ENCODE measurements around the gene HDAC7. TPM values are rescaled to one million over a fixed set of nuclear protein-coding genes. Genes with fewer than 3 reads are reported as not detected.
A peak's percentile ranks its signal among the peaks of the same experiment; 100 is the strongest.

HDAC7 gene
- total RNA-seq, 1 experiment from 2014 or later, result 71.2 TPM

DNA sequence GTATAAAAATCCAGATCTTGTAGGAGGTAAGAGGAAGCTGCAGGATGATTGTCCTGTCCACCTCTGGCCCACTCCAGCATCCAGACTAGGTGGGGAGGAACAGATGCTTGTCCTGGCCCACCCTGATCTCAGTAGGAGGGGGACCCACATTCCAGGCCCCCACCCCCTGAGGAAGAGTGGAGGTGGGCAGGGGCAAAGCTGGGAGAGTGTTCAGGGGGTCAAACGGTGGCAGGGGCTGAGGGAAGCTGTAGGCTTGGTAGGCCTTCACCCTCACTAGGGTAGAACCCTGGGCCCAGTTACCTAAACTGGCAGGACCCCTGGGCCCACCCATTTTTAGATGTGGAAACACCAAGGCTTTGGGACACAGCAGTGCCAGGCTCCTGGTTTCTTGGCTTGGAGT, 42.6 kb downstream of the HDAC7 start:
- peak overlapping the region; percentile 71 for H3K27ac Mint-ChIP-seq (ENCODE audit: unreplicated experiment)
- no peaks in the 10 kb centered on the region; the same call in 1 of the 2 replicates for H3K36me3 ChIP-seq (ENCODE audit: control insufficient read depth, insufficient read depth, low read length)

DNA sequence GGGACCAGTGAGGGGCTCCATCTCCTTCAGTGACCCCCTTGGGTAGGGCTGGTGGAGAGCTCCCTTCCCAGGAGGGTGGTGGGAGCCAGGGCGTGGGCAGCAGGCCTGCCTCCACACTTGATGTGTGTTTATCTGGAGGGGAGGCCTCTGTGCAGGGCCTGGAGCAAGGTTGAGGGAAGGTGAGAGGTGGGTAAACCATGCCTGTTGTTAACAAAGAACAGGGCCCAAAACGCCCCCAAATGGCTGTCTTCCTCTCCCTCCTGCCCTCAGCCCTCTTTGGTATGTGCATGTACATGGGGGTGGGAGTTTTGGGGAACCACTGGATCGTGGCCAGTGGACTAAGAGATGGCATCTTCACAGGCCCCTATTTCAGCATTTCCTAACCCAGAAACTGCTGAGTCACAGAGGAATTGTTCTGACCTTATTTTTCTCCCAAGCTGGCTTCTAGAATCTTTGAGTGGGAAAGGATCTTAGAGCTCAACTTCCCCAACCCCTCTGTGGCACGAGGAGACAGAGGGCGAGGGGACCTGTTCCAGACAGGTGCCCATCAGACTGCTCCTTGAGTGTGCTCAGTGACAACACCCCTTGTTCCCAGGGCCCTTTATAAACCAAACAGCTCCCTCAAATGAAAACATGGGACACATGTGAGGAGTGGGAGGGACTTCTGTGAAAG, 43.1 kb downstream of the HDAC7 start:
- intact Hi-C loops (cut with micrococcal nuclease; ENCODE audit: unreplicated experiment), result no loop called here
- Histone ChIP-seq H3K9me3 (no peaks in the 10 kb centered on the region), H3K4me3 (ENCODE audit: low read depth, low read length) (no peak overlapping the region), H3K4me1 (peaks cover 14% of the 10 kb centered on the region), H3K36me3 (ENCODE audit: control insufficient read depth, insufficient read depth, low read length) (no peaks in the 10 kb centered on the region), H3K27me3 (replicated peaks; ENCODE audit: control insufficient read depth, insufficient read depth, low read length) (no peaks in the 10 kb centered on the region)
- TF ChIP-seq, protein P1, sequence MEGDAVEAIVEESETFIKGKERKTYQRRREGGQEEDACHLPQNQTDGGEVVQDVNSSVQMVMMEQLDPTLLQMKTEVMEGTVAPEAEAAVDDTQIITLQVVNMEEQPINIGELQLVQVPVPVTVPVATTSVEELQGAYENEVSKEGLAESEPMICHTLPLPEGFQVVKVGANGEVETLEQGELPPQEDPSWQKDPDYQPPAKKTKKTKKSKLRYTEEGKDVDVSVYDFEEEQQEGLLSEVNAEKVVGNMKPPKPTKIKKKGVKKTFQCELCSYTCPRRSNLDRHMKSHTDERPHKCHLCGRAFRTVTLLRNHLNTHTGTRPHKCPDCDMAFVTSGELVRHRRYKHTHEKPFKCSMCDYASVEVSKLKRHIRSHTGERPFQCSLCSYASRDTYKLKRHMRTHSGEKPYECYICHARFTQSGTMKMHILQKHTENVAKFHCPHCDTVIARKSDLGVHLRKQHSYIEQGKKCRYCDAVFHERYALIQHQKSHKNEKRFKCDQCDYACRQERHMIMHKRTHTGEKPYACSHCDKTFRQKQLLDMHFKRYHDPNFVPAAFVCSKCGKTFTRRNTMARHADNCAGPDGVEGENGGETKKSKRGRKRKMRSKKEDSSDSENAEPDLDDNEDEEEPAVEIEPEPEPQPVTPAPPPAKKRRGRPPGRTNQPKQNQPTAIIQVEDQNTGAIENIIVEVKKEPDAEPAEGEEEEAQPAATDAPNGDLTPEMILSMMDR (IDR thresholded peaks at IDR 0.05; ENCODE audit: insufficient read depth in 1 of 2, low read depth in 1 of 2, low read length in 1 of 2, severe bottlenecking in 1 of 2, unreplicated experiment in 1 of 2), result no peak
- DNase-seq, result no peak
- Mint-ChIP-seq H3K4me1 (ENCODE audit: low read depth, unreplicated experiment) (peaks cover 25% of the 10 kb centered on the region), H3K36me3 (ENCODE audit: insufficient read depth, unreplicated experiment) (peaks cover 43% of the 10 kb centered on the region), H3K4me3 (ENCODE audit: unreplicated experiment) (no peak overlapping the region), H3K27ac (ENCODE audit: unreplicated experiment) (peak overlapping the region; percentile 71), H3K27me3 (ENCODE audit: insufficient read depth, unreplicated experiment) (no peaks in the 10 kb centered on the region), H3K9me3 (ENCODE audit: unreplicated experiment) (no peaks in the 10 kb centered on the region)
- CTCF ChIA-PET, result interaction anchor here (0.7 to 12.0 kb wide), 10 partner anchors 17 to 62 kb away, joined by 3 to 171 read pairs (median 4); no protein-coding TSS in a partner anchor
- no TSS peak for BruUV-seq (replicated peaks)
- POLR2A ChIA-PET, result no interaction called here

More for the DNA sequence above, 42.6 kb downstream of the HDAC7 start:
- ChIA-PET POLR2A (interaction anchor here (0.6 kb wide), 1 partner anchor 696 kb away, joined by 3 read pairs; no protein-coding TSS in a partner anchor), CTCF (interaction anchor here (0.7 to 12.0 kb wide), 9 partner anchors 9 to 62 kb away, joined by 3 to 171 read pairs (median 4); no protein-coding TSS in a partner anchor)
- H3K4me3 Mint-ChIP-seq (ENCODE audit: unreplicated experiment), result no peak overlapping the region
- TF ChIP-seq, protein P1 (IDR thresholded peaks at IDR 0.05; ENCODE audit: insufficient read depth in 1 of 2, low read depth in 1 of 2, low read length in 1 of 2, severe bottlenecking in 1 of 2, unreplicated experiment in 1 of 2), result no peak
- H3K27me3 Mint-ChIP-seq (ENCODE audit: insufficient read depth, unreplicated experiment), result no peaks in the 10 kb centered on the region
- no TSS peak for BruUV-seq (replicated peaks)
- H3K36me3 Mint-ChIP-seq (ENCODE audit: insufficient read depth, unreplicated experiment), result peaks cover 49% of the 10 kb centered on the region
- intact Hi-C loops (cut with micrococcal nuclease; ENCODE audit: unreplicated experiment), result no loop called here
- Histone ChIP-seq H3K9me3 (no peaks in the 10 kb centered on the region), H3K4me3 (ENCODE audit: low read depth, low read length) (no peak overlapping the region), H3K27me3 (replicated peaks; ENCODE audit: control insufficient read depth, insufficient read depth, low read length) (no peaks in the 10 kb centered on the region), H3K4me1 (peaks cover 13% of the 10 kb centered on the region)
- H3K4me1 Mint-ChIP-seq (ENCODE audit: low read depth, unreplicated experiment), result peaks cover 25% of the 10 kb centered on the region
- no peak for DNase-seq
- H3K9me3 Mint-ChIP-seq (ENCODE audit: unreplicated experiment), result no peaks in the 10 kb centered on the region

DNA sequence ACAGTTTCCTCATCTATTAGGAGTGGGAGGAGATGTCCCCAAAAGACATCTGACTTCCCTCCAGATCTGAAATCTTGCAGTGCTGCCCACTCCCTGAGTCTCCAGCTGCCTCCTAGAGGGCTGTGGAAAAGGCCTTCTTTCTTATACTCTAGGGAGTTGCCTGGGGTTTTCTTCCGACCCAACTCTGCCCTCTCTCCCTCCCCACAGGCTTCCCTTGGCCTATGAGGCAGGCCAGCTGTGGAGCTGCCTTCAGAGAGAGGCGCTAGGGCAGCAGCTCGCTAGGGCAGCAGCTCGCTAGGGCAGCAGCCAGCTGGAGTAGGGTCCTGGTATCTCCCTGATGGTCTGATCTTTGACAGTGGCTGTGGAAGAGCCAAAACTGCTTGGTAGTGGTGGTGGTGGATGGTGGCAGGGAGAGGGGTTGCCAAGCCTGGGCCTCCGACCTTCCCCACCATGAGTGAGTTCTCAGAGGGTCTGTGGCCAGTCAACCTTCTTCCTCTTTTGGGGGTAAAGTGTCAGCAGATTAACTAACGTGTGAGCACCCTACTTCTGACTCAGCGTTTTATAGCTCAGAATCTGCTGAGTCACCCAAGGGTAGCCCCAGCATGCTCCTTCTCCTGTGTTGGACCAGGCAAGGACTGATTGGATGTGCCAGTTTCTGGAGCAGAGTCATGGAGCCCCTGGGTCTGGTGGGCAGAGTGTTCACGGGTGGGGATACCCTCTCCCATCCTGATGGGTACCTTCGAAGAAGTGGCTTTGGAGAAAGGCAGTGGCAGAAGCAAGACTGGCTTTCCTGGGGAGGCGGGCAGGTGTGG, 44.4 kb downstream of the HDAC7 start:
- intact Hi-C loops (cut with micrococcal nuclease; ENCODE audit: unreplicated experiment), result no loop called here
- DNase-seq, result no peak
- Mint-ChIP-seq H3K4me3 (ENCODE audit: unreplicated experiment) (no peak overlapping the region), H3K4me1 (ENCODE audit: low read depth, unreplicated experiment) (peaks cover 25% of the 10 kb centered on the region), H3K36me3 (ENCODE audit: insufficient read depth, unreplicated experiment) (peaks cover 33% of the 10 kb centered on the region), H3K27me3 (ENCODE audit: insufficient read depth, unreplicated experiment) (no peaks in the 10 kb centered on the region), H3K9me3 (ENCODE audit: unreplicated experiment) (no peaks in the 10 kb centered on the region), H3K27ac (ENCODE audit: unreplicated experiment) (peak overlapping the region; percentile 71)
- BruUV-seq (replicated peaks), result no TSS peak
- ChIA-PET POLR2A (interaction anchor here (0.5 kb wide), 1 partner anchor 45 kb away, joined by 5 read pairs; no protein-coding TSS in a partner anchor), CTCF (interaction anchor here (0.5 to 12.0 kb wide), 5 partner anchors 9 to 1077 kb away, joined by 3 to 171 read pairs (median 4); partner anchors contain the start of gene DDX23)
- Histone ChIP-seq H3K27me3 (replicated peaks; ENCODE audit: control insufficient read depth, insufficient read depth, low read length) (no peaks in the 10 kb centered on the region), H3K4me3 (ENCODE audit: low read depth, low read length) (no peak overlapping the region), H3K9me3 (no peaks in the 10 kb centered on the region), H3K36me3 (ENCODE audit: control insufficient read depth, insufficient read depth, low read length) (no peaks in the 10 kb centered on the region), H3K4me1 (peaks cover 16% of the 10 kb centered on the region)
- TF ChIP-seq, protein P1 (IDR thresholded peaks at IDR 0.05; ENCODE audit: insufficient read depth in 1 of 2, low read depth in 1 of 2, low read length in 1 of 2, severe bottlenecking in 1 of 2, unreplicated experiment in 1 of 2), result no peak

All from Caco-2 (cell line).